ENCODE results near the gene LAMA5. TPM values are rescaled to one million over a fixed set of nuclear protein-coding genes. Genes with fewer than 3 reads are reported as not detected.

The LAMA5 gene
- total and polyA plus RNA-seq, 2 of the 8 experiments (the other 6 are each of a cell fraction or from before 2014, with no cell fraction given): 34.4 to 225 TPM

GRCh38 chr20:62339647-62340062, 27.5 kb downstream of the LAMA5 start (continued):
- TF ChIP-seq MAFK (IDR thresholded peaks at IDR 0.05; ENCODE audit: low read depth, low read length): no peak
- no peak for TF ChIP-seq POU5F1 (IDR thresholded peaks at IDR 0.05; ENCODE audit: low read depth, low read length)
- TF ChIP-seq ASH2L (IDR thresholded peaks at IDR 0.05; ENCODE audit: low read length): no peak
- no peak for TF ChIP-seq BRCA1 (IDR thresholded peaks at IDR 0.05; ENCODE audit: low read depth, low read length)
- TF ChIP-seq JUN (IDR thresholded peaks at IDR 0.05; ENCODE audit: low read depth, low read length): no peak
- TF ChIP-seq SIX5 (IDR thresholded peaks at IDR 0.05; ENCODE audit: low read depth, low read length): no peak
- no peak for TF ChIP-seq POLR2A (IDR thresholded peaks at IDR 0.05; ENCODE audit: control extremely low read depth in 1 of 2, low read depth in 2 of 2, low read length in 2 of 2)

Data from H1 (cell line).